GM21515 (cell line): Measurements from ENCODE around the gene NOS1AP.
"Not testable (repeated sequence)": the region's sequence is repeated elsewhere in the genome, so short reads cannot be mapped to it uniquely, and the experiment has no call there.

Experiments
- ATAC-seq: cut with Tn5 transposase; IDR thresholded peaks from one replicate; pipeline ENCODE4 v1.9.1; 2021; ENCODE audit not compliant: unreplicated experiment

The NOS1AP gene

DNA sequence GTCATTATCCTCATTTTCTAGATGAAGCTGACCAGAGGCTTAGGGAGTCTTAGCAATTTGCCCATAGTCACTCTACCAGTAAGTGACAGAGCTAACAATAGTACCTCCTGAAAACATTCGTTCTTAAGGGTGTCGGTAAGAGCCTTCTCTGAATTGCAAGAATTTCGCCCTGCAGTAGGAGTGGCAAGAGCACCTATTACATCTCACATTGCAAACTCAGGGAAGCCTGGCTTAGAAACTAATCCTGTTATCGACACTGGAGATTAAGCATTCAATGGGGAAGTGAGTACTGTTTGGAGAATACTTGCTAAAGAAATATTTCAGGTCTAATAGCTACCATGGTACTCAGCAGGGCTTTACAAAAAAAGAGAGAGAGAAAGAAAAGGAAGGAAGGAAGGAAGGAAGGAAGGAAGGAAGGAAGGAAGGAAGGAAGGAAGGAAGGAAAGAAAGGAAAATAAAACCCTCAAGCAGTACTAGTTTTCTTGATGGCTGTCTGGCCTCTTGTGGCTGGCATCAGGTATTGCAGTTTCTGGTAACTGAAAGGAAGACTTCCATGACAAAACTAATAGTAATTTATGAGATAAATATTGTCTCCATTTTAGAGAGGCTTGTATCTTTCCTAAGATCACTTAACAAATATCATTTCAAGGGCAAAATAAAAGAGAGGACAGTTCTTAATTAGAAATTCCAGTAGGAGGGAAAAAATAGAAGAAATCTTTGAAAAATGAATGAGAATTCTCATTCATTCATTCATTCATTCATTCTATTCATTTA is 322.5 kb downstream of the NOS1AP start:
- ATAC-seq = no peak

DNA sequence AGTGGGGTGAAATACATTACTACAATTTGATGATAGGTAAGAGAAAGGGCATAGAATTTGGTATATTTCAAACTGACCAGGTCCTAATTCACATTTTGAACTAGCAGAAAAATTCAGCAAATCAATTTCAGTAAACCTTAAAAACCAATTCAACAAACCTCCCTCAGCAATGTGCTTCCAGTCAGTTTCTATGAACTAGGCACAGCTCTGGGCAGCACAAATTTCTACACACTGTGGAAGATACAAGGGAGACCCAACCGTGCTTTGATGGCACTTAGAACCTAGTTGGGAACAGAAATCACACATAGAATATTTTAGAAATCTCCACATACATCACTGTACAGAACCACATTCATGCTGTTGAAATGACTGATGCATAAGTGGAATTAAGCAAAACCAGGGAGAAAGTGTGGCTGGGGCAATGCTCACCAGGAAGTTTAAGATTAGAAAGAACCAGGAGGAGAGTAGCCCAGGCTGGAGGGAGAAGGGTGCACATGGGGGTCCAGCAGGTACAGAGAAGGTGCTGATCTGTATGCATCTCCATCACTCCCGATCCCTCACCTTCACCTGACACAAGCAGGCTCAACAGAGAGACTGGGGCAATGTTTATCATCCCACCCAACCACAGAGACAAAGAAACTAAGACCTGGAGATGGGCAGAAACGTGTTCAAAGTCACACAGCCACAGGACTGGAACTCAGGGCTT is 326.9 kb downstream of the NOS1AP start:
- no peak for ATAC-seq

DNA sequence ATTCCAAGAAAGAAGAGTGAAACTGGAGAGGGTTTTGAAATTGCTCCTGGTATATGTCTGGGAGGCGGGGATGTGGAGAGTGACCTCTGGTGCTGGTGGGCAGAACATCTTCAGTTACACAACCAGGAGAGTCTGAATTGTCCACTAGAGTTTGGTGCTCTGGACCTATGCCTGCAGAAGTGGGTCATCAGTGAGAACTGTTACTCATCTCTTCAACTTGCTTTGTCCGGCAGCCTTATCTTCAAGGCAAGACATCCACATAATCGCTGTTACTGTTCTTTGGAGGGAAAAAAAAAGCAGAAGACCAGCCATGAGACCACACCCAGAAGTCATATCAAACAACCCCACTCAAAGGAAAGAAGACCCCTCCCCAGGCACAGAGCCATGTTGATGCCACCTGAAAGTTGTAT is 327.6 kb downstream of the NOS1AP start:
- ATAC-seq = no peak

DNA sequence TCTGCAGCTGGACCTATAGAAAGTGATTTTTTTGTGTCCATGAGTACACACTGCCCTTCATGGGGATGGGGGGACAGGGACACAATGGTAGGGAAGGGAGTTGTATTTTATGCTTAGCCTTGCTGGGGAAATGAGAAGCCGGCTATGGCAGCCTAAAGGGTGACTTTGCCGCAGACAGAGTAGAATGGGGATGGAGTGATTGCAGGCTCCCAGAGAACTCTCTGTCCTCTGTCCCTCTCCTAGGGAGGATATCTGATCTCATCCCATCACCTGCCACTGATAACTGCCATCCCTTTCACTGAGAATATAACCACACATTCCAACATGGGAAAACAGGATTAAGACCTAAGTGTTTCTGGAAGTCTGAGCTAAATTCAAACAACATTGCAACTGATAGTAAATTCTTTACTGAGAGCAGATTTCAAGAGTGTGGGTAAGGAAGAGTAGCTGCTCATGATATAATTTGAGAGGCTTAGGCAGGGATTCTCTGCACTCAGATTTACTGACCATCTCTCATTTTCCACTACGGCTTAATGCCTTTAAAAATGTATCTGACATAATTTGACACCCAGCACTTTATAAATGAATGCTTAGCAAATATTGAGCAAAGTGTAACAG is 328.6 kb downstream of the NOS1AP start:
- no peak for ATAC-seq

DNA sequence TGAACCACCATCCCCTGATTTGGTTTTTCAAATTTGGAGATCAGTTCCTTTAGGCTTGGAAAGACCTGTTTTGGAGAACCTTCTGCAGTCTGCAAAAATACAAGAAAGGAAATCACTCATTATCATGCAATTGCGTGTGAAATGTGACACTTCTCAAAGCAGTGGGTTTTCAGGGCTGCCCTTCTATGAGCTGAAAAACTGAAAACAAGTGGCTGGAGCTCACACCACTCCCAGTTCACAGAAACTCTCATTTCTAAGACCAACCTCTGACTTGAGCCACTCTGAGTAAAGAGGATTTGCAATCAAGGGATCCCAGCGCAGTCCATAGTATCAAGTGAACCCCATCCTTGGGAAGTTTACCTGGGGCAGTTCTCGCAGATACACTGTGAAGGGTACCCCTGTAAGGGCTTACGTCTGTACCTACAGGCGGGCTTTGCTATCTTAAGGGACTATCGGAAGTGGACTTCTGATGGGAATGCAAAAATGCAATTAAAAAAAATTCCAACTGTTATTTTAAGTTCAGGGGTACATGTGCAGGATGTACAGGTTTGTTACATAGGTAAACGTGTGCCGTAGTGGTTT is 329.6 kb downstream of the NOS1AP start:
- no peak for ATAC-seq

DNA sequence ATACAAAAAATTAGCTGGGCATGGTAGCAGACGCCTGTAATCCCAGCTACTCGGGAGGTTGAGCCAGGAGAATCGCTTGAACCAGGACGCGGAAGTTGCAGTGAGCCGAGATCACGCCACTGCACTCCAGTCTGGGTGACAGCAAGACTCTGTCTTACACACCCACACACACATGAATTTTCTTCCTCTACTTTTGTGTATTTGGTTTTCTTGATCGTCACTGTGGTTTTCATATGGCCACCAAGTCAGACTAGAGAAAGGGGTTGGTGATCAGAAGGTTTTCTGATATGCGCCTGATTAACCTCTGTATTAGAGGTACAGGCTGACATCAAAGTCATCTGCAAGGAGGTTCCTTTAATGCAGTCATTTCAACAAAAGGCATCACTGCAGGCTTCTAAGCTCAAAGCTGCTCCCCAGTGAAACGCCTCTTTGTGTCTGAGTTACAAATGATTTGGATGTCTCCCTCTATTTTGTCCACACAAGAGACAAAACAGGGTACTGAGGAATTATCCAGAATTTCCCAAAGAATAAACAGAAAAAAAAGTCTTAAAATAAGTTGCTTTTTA is 331.4 kb downstream of the NOS1AP start:
- no peak for ATAC-seq

DNA sequence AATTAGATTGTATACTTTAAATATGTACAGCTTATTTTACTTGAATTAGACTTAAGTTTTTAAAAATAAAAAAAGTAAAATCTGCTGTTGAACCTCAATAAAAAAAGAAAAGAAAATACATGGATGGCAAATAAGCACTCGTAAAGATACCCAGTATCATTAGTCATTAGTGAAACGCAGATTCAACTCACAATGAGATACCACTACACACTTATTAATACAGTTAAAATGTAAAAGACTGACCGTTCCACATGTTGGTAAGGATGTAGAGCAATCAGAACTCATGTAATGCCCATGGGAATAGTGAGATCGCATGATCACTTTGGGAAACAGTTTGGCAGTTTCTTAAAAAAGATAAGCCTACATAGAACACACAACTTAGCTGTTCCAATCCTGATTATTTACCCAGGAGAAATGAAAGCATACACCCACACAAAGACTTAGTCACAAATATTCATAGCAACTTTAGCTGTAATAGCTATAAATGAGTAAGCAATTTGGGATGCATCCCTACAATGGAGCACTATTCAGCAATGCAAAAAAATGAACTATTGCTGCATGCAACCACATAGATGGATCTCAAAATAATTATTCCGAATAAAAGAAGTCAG is 335.2 kb downstream of the NOS1AP start:
- no peak for ATAC-seq

DNA sequence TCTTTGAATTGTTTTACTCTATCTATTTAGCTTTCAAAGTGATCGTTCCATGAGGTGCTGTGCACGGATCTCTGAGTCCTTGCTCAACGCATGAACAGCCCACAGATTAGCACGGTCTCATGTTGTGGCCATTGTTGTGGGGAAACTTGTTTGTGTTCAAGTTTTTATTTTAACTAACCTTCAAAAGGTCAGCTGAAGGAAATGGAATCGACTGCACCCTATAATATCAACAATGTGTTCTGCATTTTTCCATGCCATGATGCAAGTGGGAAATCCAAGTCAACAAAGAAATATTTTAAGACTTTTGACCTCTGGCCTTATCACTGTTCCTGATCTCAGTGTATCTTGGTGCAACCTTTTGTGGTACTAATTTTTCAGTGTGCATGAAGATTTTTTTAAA is 336.3 kb downstream of the NOS1AP start:
- ATAC-seq = no peak

DNA sequence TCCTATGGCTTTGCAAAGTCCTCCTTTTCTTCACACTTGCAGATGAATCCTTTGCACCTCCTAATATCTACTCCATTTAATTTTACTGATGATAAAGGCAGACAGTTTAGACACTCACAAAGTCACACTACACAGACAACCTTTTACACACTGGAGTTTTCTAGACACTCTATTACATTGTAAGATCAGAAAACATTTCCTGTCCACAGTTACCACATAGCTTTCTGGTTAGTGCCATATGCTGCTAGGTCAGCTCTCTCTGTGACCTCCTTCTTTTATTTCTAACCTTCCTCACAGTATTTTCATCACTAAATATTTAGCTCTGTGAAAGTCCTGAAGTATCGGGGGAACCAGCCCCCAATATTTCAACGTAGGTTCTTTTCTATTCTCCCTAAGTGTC is 337.3 kb downstream of the NOS1AP start:
- ATAC-seq = no peak

DNA sequence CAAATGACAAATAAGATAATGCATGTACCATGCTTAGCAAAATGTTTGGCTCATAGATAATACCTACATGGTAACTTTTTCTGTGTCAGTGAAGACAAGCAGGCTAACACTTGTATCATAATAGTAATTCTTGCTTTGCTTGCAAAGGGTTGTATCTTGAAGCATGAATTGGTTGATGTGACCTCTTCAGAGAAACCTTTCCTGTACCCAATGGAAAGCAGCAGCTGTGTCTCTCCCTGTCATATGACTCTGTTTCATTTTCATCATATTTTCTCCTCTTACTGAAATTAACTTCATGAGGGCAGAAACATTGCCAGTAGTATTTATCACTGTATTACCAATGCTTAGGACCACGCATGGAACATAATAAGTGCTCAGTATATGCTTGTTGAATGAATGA is 338.0 kb downstream of the NOS1AP start:
- no peak for ATAC-seq

DNA sequence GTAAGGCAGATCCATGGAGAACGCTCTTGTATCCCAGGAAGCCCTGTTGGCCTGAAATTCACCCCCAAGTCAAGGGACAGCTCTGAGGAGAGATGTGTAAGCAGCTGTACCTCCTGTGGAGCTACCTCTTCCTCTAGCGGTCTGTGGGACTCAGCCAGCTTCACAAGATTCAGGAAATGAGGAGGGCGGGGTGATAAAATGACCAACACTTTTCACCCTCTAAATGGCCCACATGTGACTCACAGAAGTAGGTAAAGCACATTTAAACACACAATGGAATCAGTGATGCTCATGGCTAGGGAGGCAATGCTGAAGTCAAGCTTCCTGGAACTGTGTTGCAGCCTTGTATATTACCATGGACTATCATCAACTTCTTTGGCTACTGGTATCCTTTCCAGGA is 342.5 kb downstream of the NOS1AP start, which contains the start of gene SH2D1B:
SH2D1B (minus strand) TSS at position 135 of the 400 bp plus-strand sequence; CDS start at position 15, 120 bp downstream.
- ATAC-seq = no peak

DNA sequence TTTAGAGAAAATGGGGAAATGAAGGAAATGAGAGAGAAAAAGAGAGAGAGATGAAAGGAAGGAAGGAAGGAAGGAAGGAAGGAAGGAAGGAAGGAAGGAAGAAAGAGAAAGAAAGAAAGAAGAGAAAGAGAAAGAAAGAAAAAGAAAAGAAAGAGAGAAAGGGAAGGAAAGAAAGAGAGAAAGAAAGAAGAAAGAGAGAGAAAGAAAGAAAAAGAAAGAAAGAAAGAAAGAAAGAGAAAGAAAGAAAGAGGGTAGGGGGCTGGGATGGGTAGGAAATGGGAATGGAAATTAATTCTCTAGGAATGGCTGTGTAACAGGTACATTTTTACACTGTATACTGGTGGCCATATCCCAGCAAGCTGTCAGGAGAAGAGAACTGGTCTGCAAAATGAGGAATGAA is 346.7 kb downstream of the NOS1AP start:
- ATAC-seq = no peak

DNA sequence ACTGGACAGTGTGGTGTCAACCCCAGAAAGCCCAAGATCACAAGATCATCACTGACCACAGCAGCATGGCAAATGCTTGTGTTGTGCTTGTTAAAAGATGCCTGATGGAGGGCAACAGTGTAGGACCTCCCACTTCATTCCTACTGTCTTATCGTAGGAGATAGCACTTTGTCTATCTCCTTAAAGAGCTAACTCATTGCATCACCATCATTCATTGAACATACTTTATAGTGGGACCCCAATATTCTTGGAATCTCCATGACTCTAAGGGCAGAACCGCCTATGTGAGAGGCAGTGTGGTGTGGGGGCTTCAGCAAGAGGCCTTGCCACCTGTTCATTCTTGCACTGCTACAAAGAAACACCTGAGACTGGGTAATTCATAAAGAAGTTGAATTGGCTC is 347.4 kb downstream of the NOS1AP start:
- no peak for ATAC-seq

DNA sequence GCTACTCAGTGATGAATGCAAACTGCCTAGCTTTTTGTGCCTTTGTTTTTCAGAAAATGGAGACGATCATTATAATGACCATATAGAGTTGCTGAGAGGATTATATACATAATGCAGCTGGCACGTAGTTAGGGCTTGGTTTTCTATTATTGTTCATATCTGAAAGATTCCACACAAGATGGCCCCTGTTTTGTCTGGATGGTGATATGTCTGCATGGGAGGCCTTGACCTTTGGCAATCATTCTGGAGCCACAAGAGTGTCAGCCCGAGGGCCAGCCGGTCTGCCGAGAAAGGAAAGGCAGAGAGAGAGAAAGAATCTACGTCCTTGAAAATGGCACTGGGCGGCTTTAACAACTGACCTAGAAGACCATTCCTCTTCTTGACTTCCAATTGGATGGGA is 348.2 kb downstream of the NOS1AP start:
- ATAC-seq = no peak

DNA sequence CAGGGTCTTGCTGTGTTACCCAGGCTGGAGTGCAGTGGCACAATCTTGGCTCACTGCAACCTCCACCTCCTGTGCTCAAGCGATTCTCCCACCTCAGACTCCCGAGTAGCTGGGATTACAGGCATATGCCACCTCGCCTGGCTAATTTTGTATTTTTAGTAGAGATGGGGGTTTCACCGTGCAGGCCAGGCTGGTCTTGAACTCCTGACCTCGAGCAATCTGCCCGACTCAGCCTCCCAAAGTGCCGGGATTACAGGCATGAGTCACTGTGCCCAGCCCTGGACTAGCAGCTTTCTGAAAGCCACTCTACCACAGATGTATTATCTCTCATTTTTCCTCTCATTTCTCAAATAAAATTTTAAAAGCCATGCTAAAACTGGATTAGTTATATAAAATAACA is 349.1 kb downstream of the NOS1AP start:
- ATAC-seq = not testable (repeated sequence)

DNA sequence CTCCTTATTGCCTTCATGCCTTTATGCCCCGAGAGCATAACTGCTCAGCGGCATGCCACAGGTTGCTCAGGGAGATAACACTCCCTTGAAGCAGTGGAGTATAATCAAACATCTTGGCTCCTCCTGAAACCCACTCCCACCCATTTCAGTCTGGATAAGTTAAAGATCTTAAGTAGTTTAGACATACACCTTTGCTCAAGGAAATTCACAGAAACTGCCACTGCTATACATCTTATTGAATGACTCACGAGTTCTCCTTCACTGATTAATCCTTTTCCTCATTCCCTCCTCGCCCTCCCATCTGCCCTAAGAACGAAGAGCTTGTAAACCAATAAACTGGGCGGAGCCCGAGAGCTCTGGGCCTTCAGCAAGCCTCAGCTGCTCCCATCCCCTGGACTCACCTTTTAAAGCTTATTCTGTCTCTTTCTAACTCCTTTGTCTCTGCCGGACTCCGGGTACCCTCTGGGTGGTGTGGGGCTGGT is 350.0 kb downstream of the NOS1AP start:
- not testable (repeated sequence) for ATAC-seq
